SK-MEL-5 (cell line): ENCODE data around the gene LHX2. TPM values are rescaled to one million over a fixed set of nuclear protein-coding genes. Genes with fewer than 3 reads are reported as not detected.

Source experiments
- DNase-seq: peaks from one replicate; pipeline ENCODE4 v3.0.0-alpha.2; 2016; ENCODE audit warnings: low read depth, low spot score
- in situ Hi-C: cut with HindIII; loops from 2 replicates; pipeline ENCODE4 v1.10.0; 2016; ENCODE audit warnings: low sequenced_read_pairs, high pct_unique_total_duplicates, low pct_unique_long_range_greater_than_20kb
- total RNA-seq: library from RNA; depleted of rRNA; stranded (reverse); fragments of >200 nt; shearing (Covaris generic); gene quantifications from 2 replicates; pipeline ENCODE4 v1.2.3, GENCODE V29; 2014; rRNA removed

Gene LHX2
- total RNA-seq, 1 experiment from 2014 or later = not detected

DNA sequence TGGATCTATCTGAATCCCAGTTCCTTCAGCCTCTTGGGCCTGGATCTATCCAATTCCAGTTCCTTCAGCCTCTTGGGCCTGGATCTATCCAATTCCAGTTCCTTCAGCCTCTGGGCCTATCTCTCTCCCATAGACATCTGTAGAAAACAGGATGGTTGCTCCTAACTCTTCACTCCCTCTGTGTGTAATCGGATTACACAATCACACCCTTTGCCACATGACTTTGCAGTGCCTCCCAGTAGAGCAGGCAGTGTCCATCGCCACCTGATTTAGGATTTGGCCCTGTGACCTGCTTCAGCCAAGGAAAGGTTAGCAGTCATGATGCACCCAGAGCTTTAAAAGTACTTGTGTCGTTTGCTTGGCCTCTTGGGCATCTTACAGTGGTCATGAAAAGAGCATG is 56.7 kb downstream of the LHX2 start:
- in situ Hi-C loops = no loop called here
- no peak for DNase-seq

DNA sequence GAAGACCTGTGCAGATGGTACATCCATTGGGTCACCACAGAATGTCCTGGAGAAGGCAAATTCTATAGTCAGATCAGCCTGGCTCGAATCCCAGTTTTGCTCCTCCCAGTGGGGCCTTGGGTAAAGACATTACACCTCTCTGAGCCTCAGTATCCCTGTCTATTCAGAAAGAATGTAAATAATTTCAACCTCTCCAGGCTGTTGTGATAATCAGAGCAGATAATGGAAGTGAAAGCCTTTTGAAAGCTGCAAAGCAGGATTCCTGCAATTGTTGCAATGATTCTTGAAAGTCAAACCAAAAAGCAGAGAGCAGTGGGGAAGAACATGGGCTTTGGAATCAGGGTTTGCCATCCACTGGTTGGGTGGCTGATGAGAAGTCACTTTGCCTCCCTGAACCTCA is 63.2 kb downstream of the LHX2 start:
- no peak for DNase-seq
- in situ Hi-C loops = no loop called here

DNA sequence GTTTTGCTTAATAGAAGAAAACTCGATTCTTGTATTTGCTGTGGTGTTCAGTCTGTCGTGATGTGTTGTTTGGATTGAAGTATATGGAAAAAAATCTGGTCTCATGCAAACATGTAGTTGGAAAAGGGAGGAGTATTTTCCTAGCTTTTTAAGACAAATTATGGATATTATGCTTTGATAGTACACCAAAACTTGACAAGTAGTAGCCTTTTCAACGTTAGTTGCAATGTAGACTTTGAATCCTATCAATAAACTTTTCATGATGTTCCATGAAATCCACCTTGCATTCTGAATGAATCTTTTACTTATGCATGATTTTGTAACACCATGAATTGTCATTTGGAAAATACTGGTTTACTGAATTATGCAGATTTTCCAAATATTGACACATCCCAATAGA is 64.2 kb downstream of the LHX2 start:
- in situ Hi-C loops = no loop called here
- DNase-seq = no peak

DNA sequence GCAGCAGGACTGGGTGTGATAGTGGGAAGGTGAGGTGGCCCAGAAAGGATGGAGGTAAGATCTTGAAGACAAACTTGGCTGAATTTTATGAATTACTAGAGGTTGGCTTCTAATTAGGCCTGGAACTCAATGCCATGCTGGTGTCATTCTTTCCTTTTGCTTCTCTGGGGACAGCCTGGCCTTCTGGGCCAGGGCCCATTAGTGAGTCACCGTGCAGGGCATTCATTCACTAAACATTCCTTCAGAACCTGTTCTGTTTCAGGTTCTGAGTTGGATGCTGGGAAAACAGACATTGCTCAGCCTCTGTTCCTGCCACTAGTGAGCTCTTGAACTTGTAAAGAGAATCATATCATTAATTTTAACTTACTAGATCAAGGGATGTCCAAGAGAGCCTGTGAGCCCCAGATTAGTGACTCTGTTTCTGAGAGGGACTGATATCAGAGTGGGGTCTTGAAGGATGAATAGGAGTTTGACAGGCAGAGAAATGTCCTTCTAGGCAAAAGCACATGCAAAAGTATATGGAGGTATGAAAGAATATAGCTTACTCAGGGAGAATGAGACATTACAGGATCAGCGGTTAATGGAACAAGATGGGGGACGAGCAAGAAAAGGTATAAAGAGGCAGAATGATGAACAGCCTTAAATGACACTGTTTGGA is 66.5 kb downstream of the LHX2 start:
- DNase-seq = no peak
- in situ Hi-C loops = no loop called here

DNA sequence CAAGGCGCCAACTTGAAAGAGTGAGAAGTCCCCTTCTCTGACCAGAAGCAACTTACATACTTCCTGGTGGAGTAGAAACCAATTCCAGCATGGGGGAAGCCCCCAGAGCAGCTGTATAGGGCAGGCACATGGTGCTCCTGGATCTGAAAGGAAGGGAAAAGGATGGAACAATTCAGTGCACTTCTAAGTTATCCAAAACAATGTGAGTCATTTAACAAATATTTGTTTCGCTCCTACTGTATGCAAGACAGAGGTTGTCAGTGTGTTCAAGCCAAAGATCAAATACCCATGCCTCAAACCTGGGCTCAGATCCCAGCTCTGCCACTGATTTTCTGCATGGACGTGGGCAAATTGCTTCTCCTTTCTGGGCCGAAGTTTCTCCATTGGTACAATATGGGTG is 67.1 kb downstream of the LHX2 start:
- in situ Hi-C loops = no loop called here
- no peak for DNase-seq

DNA sequence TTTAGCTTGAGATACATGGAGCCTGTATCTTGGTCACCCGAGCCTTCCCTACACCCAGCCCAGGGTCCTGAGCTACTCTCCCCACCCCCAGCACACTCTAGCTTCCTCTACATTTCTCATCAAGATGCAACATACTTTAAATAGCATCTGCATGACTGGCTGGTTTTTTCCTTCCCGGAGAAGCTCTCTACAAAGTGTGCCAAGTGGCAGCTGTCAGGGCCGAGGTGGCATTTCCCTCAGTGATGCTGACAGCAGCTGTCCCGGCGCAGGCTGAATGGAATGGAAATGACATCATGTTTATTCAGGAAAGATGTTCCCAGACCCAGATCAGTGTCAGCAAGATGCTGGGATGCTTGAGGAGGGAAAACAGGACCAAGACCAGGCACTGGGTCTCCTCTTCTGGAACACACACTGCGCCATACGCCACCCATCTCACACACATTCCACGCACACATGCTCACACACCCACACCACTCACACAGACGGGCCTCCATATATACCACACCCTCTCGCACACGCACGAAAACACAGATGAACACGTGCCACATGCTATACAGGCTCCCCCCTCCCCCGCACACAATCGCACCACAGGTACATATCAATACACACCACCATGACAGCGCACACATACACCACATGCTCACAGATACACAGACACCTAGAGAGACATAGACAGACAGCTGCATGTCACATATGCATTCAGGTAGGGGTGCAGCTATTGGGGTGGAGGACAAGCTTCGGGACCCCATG is 67.8 kb downstream of the LHX2 start:
- no peak for DNase-seq
- in situ Hi-C loops = no loop called here

DNA sequence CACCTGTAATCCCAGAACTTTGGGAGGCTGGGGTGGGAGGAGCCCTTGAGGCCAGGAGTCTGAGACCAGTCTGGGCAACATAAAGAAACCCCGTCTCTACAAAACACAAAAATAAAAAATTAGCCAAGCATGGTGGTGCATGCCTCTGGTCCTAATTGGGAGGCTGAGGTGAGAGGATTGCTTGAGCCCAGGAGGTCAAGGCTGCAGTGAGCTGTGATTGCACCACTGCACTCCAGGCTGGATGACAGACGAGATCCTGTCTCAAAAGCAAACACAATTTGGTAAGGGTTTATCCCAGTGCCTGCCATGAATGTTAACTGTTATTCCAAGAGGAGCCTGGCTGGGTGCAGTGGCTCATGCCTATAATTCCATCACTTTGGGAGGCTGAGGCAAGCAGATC is 71.1 kb downstream of the LHX2 start:
- no peak for DNase-seq
- in situ Hi-C loops = no loop called here

Other genes with a start within 250 kb of the LHX2 start
- 30.0 and 30.4 TPM in 2 replicates for gene DENND1A, start 81.6 kb upstream of the LHX2 start, total RNA-seq
- gene NEK6, start 246.2 kb downstream of the LHX2 start, total RNA-seq = 42.5 and 47.5 TPM in 2 replicates